ENCODE data around the gene ZNF385D. TPM values are rescaled to one million over a fixed set of nuclear protein-coding genes. Genes with fewer than 3 reads are reported as not detected.

ZNF385D gene
- total RNA-seq, 4 donors from 2014 or later, result 0.49 to 2.2 (median 1.5) TPM

- no peaks in the 10 kb centered on the region for H3K9me3 ChIP-seq
- H3K36me3 ChIP-seq, result no peaks in the 10 kb centered on the region
- H3K4me1 ChIP-seq, result peaks cover 0 to 3% of the 10 kb centered on the region in 2 donors
- intact Hi-C loops (cut with DNase I), result no loop called here
- H3K27ac ChIP-seq, result no peak overlapping the region
- no peak for TF ChIP-seq POLR2A (IDR thresholded peaks at IDR 0.05)
- TF ChIP-seq, protein P1, sequence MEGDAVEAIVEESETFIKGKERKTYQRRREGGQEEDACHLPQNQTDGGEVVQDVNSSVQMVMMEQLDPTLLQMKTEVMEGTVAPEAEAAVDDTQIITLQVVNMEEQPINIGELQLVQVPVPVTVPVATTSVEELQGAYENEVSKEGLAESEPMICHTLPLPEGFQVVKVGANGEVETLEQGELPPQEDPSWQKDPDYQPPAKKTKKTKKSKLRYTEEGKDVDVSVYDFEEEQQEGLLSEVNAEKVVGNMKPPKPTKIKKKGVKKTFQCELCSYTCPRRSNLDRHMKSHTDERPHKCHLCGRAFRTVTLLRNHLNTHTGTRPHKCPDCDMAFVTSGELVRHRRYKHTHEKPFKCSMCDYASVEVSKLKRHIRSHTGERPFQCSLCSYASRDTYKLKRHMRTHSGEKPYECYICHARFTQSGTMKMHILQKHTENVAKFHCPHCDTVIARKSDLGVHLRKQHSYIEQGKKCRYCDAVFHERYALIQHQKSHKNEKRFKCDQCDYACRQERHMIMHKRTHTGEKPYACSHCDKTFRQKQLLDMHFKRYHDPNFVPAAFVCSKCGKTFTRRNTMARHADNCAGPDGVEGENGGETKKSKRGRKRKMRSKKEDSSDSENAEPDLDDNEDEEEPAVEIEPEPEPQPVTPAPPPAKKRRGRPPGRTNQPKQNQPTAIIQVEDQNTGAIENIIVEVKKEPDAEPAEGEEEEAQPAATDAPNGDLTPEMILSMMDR (IDR thresholded peaks at IDR 0.05), result no peak
- H3K4me3 ChIP-seq (replicated peaks in 1 of 3), result no peak overlapping the region
- DNase-seq, result no peak
- H3K27me3 ChIP-seq, result no peaks in the 10 kb centered on the region
- 53 to 54% methylated on average over 2 of the region's 2 CpGs for WGBS, 2 donors
Measured at GRCh38 chr3:21786438-21786797, 35.4 kb upstream of the ZNF385D start.

DNA sequence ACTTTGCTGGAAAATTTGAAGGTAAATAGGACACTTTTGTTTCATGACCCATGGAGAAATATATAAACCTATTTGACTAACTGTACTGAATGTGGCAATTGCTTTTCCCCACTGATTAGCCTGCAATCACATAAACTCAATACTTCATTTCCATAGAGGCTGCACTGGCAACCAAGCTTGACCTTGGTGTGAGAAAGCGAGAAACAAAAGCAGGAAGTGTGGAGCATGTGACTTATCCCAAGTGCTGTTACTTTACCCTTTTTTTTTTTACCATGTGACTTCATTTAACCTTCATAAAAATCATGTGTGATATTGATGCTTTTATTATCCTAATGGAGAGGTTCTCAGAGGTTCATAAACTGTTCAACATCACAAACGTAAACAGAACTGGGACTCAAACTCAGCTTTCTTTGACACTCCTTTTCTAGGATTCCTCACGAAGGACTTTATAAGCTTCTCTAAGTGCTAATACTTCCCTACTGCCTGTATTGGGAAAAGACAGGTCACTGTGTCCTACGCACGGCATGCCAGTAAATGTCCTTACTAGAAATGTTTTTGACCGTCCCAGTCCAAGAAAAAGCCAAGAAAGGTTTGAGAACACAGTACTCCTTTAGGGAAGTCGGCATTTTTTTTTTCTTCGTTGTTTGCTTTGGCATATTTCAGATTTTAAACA lies 34.9 kb upstream of the ZNF385D start:
- intact Hi-C loops (cut with DNase I), result no loop called here
- Histone ChIP-seq H3K27me3 (no peaks in the 10 kb centered on the region), H3K9me3 (no peaks in the 10 kb centered on the region), H3K27ac (no peak overlapping the region), H3K4me3 (replicated peaks in 1 of 3) (no peak overlapping the region), H3K36me3 (no peaks in the 10 kb centered on the region), H3K4me1 (peaks cover 0 to 3% of the 10 kb centered on the region in 2 donors)
- WGBS, 2 donors, result 51 to 56% methylated on average over 8 of the region's 8 CpGs
- DNase-seq, result no peak
- no peak for TF ChIP-seq POLR2A (IDR thresholded peaks at IDR 0.05)
- TF ChIP-seq, protein P1 (IDR thresholded peaks at IDR 0.05), result no peak

DNA sequence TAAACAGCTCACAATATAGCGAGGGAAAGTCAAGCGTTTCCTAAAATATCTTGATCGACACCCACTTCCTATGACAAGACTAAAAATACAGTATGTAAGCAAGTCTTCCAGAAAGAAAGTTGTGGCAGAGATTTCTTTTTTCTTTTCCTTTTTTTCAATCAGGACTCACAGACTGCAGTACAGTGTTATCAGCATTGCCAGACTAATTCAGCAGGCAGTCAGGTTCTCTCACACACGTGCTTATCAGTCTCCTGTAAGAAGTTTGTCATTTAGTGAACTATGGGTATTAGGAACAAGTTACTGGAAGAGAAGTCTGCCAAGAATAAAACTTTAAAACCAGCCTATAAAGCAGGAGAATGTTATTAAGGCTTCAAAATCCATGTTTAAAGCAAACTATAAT lies 32.8 kb upstream of the ZNF385D start:
- WGBS, 2 donors, result 60 to 66% methylated on average over 4 of the region's 4 CpGs
- no peak overlapping the region for H3K27ac ChIP-seq
- TF ChIP-seq, protein P1 (IDR thresholded peaks at IDR 0.05), result no peak
- TF ChIP-seq POLR2A (IDR thresholded peaks at IDR 0.05), result no peak
- no peaks in the 10 kb centered on the region for H3K36me3 ChIP-seq
- no peaks in the 10 kb centered on the region for H3K27me3 ChIP-seq
- no peaks in the 10 kb centered on the region for H3K9me3 ChIP-seq
- intact Hi-C loops (cut with DNase I), result no loop called here
- no peak for DNase-seq
- H3K4me1 ChIP-seq, result peaks cover 0 to 3% of the 10 kb centered on the region in 2 donors
- no peak overlapping the region for H3K4me3 ChIP-seq (replicated peaks in 1 of 3)

- no peaks in the 10 kb centered on the region for H3K27me3 ChIP-seq
- TF ChIP-seq, protein P1 (IDR thresholded peaks at IDR 0.05), result no peak
- TF ChIP-seq POLR2A (IDR thresholded peaks at IDR 0.05), result no peak
- WGBS, 2 donors, result 85 to 86% methylated on average over 2 of the region's 2 CpGs
- H3K9me3 ChIP-seq, result no peaks in the 10 kb centered on the region
- no peak overlapping the region for H3K27ac ChIP-seq
- DNase-seq, result no peak
- no peak overlapping the region for H3K4me3 ChIP-seq (replicated peaks in 1 of 3)
- intact Hi-C loops (cut with DNase I), result no loop called here
- H3K36me3 ChIP-seq, result no peaks in the 10 kb centered on the region
- peaks cover 0 to 3% of the 10 kb centered on the region in 2 donors for H3K4me1 ChIP-seq
Measured at GRCh38 chr3:21781355-21781754, 30.3 kb upstream of the ZNF385D start.

- H3K4me1 ChIP-seq, result no peaks in the 10 kb centered on the region
- WGBS, 2 donors, result 55 to 68% methylated on average over 1 of the region's 1 CpG
- H3K36me3 ChIP-seq, result no peaks in the 10 kb centered on the region
- TF ChIP-seq, protein P1 (IDR thresholded peaks at IDR 0.05), result no peak
- H3K27ac ChIP-seq, result no peak overlapping the region
- intact Hi-C loops (cut with DNase I), result no loop called here
- H3K9me3 ChIP-seq, result no peaks in the 10 kb centered on the region
- no peak for DNase-seq
- H3K4me3 ChIP-seq (replicated peaks in 1 of 3), result no peak overlapping the region
- no peaks in the 10 kb centered on the region for H3K27me3 ChIP-seq
Measured at GRCh38 chr3:21779909-21780308, 28.9 kb upstream of the ZNF385D start.

Data from thyroid gland (tissue), 4 donors.